Stimulated activated CD8-positive, alpha-beta memory T cell treated with anti-CD3 and anti-CD28 coated beads, Interleukin-2, amount 100 ng/mL, for 48 hours (primary cell): ENCODE data around the gene FIGNL1.

Experiments
- DNase-seq, 2 donors: peaks; one replicate each; pipeline ENCODE4 v3.0.0-alpha.2; 2020; ENCODE audit warnings: low read depth in 2 of 2

FIGNL1 gene, protein sequence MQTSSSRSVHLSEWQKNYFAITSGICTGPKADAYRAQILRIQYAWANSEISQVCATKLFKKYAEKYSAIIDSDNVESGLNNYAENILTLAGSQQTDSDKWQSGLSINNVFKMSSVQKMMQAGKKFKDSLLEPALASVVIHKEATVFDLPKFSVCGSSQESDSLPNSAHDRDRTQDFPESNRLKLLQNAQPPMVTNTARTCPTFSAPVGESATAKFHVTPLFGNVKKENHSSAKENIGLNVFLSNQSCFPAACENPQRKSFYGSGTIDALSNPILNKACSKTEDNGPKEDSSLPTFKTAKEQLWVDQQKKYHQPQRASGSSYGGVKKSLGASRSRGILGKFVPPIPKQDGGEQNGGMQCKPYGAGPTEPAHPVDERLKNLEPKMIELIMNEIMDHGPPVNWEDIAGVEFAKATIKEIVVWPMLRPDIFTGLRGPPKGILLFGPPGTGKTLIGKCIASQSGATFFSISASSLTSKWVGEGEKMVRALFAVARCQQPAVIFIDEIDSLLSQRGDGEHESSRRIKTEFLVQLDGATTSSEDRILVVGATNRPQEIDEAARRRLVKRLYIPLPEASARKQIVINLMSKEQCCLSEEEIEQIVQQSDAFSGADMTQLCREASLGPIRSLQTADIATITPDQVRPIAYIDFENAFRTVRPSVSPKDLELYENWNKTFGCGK

DNA sequence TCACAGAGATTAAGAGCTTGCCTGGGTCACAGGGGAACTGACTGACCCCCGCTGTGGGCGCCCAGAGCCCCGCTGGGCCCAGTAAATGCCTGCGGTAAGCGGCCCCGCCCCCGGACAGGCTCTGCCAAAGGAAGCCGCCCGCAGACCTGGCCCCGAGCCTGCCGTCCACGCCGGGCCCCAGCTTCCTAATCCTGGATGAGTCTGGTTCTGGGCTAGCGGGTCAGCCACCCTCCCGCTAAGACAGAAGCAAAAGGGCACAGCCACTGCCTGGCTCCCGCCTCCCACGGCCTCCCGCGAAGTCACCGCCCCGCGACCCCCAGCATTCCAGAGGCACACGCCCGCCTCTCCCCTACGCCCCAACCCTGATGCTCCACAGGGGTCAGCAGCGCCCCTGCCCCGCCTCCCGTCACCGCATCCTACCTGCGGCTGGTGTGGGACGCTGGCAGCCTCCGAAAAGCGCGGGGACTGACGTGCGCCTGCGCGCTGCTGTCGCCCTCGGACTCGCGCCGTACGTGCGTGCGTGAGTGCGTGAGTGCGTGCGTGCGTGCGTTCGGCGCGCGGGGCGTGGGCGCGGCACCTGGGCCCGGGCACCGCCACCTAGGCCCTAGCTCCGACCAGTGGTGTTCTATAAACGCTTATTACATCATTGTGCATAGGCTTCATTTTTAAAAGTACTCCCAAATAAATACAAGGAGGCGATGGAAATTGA is at the start of gene FIGNL1:
FIGNL1 (minus strand) TSS at position 470 of the 709 bp plus-strand sequence. CDS start 3,063 bp downstream, outside the sequence.
- DNase-seq, result peak; percentile 79 to 81

DNA sequence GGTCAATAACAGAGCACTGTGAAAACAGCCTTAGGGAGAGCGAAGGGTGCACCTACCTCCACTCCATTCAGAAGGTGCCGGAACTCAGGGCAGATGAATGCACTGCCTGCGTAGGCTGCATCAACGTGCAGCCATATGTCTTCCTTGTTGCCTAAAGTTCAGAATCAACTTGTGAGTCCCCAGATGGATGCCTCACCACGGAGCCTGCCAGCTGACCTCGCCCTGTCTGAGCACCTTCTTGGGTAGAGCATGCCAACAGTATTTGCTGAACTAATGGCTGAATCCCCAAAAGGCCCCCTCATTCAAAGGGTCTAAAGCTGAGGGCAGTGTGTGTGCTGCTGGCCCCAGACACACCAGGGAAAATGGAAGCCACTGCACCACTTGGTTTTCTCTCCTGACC is 48.9 kb upstream of the FIGNL1 start:
- no peak for DNase-seq

- DNase-seq, result no peak
These were observed 47.8 kb upstream of the FIGNL1 start for GRCh38 chr7:50497968-50498367.

DNA sequence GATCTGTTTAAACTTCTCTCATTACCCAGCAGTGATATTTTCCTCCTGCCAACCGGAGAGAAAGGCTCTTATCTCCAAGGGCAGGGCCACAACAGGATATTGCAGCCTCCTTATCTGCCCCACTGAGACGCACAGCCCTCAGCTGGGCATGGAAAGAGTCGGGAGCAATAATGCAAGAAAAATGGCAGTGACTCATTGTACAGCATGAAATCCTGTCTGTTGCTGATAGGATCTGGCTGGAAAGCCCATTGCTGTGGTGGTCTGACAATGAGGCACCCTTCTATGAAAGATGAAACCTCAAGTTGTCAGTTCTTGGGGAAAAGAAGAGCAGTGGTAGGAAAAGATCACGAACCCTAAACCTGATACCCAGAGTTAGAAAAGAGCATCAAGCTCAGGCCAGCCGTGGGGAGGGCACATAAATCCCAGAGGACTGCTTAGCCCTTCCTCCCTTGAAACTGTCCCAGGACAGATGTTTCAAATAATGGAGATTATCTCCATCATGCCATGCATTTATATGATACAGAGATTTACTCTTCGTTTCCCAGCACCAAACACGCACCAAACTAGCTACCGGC is 47.0 kb upstream of the FIGNL1 start:
- DNase-seq, result no peak

DNA sequence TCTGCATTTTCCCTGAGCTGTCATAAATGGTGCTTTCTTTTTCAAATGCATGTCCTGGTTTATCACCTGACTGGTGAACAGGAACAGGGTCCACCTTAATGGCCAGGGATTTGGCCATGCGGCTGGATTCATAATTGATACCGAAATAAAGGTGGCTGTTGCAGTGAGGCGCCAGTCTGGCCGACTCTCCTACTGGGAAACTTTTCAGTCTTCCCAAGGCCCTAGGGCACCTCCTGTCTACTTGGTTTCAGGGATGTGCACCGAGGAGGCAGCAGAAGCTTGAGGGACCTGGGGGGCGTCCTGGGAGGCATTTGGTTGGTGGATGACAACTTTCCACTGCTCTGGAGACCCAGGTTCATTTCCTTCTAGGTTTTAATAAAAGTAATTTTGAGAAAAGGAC is 46.4 kb upstream of the FIGNL1 start:
- DNase-seq, result no peak

DNA sequence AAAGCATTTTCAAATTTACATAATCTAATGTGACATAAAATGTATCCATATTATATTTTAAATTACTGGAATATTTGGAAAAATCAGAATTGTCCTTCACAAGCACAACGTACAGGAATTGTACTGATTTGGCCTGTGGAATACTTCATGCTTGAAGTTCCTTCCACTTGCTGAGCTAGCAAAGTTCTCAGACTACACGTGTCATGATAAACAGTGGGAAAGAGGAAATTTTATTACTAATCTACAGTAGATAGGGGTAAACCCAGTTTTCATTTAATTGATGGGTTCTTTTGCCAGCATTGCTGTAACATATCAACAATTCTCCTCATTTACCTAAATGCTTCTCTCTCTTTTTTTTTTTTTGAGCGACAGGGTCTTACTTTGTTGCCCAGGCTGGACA is 45.6 kb upstream of the FIGNL1 start:
- no peak for DNase-seq

DNA sequence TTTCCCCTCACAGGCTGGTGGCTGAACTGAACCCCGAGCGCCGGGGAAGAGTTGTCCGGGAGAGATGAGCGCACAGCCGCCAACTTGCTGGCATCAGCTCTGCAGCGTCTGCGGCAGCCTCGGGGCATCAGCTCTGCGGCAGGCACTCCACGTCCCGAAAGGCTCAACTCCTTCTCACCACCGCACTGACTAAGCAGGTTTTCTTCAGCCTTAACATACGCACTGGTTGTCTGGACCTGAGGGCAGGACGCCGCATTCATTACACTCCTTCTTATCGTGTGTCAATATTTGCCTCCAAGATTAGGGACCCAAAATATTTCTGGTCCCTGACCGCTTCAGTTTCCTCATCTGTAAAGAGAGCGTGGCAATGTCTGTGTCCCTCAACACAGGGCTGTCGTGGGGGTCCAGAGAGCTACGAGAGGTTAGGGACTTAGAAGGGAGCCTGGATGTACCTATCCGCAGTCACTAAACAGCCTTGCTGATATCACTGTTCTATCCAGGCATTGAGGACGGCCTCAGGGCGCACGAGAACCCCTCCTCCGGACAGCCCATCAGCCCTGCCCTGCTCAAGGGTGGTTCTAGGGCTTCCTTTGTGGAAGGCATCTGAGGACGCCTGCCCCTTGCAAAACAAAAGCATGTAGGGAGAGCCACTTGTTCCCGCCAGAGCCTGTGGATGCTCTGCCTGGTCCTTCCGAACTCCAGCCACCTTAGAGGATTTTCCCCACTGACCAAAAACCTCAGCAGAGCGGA is 42.8 kb upstream of the FIGNL1 start:
- no peak for DNase-seq

DNA sequence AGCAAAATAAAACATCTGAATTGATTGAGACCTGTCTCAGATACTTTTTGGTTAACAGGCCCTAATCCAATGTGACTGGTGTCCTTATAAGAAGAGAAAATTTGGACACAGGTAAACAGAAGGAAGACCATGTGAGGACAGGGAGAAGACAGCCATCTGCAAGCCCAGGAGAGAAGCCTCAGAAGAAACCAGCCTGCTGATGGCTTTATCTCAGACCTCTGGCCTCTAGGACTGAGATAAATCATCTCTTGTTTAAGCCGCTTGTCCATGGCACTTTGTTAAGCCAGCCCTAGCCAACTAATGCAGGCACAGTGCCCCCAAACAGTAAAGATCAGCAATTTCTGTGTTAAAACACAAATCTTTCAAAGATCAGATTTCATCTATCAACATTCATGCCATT is 41.8 kb upstream of the FIGNL1 start:
- no peak for DNase-seq

DNA sequence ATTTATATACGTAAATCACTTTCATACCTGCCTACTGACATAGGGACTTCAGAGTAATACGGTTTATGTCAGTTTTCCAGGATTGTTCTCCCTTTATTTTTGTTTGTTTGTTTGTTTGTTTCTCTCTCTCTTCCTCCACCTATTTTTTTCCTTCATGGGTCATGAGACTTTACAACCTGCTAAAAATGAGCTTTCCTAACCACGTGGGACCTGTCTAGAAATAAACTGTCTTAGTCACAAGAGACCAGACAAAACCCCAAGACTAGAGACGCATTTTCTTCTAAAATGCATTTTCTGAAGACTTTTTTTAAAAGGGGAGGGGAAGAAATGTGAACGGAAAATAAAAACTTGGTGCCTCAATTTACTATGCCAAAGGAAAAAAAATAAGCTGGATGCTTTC is 41.1 kb upstream of the FIGNL1 start:
- no peak for DNase-seq

DNA sequence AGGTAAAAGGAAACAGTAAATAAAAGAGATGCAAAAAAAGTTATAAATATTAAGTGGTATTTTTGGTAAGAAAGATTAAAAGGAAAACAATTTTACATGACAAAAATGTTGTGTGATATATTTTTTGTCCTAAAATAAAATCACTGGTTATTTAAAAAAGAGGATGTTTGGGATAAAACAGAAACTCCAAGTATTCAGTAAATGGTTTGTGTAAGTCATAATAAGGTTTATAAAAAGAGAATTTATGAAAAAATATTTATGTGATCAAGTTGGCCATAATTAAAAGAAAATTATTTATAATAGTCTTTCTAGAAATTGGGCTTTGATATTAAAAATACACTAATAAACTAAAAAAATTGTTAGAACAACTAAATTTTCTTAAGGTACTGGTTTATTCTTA is 38.2 kb upstream of the FIGNL1 start:
- no peak for DNase-seq

DNA sequence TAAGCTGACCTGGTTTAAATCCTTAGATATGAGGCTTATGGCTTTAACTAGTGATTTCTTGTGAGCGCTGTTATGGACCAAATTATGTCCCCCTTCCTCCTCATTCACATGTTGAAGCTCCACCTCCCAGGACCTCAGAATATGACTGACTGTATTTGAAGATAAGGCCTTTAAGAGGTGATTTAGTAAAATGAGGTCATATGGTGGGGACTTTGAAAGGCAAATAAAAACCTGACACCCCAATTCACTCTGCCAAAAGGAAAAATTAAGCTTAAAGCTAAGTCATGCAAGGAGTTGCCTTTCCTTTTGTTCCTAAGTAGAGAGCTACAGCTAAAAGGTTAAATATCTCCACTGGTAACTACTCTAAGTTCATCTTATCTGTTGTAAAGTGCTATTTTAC is 36.4 kb upstream of the FIGNL1 start:
- DNase-seq, result no peak

- no peak for DNase-seq
These were observed 31.7 kb upstream of the FIGNL1 start for GRCh38 chr7:50481867-50482266.

GRCh38 chr7:50480797-50481196 is 30.6 kb upstream of the FIGNL1 start:
- DNase-seq, result no peak

DNA sequence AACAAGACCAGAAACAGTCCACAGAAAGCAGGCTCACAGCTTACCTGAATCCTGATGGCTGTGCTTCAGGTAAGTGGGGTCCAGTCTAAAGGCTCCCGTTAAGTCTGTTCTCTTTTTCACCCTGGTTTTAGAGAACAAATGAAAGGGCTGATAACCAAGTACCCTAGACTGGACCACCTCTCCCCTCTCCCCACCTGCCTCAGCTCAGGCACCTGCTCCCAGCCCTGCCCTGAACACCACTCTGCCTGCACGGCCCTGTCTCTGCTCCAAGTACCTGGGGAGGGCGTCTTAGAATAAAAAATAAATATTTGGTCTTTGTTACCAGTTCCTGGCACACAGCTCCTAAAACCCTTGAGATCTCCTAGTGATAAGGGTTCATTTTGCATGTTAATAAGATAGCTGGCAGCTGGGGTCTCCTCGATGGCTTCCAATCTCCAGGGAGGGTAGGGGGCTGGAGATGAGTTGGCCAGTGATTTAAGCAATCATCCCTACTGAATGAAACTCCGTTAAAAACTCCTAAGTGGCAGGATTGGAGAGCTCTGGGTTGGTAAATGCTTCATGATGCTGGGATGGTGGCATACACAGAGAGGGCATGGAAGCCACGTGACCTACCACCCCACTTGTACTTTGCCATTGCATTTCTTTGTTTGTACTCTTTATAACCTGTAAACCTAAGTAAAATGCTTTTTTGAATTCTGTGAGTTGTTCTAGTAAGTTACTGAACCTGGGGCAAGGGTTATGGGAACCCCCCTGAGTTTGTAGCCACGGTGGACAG is 29.8 kb upstream of the FIGNL1 start:
- no peak for DNase-seq

DNA sequence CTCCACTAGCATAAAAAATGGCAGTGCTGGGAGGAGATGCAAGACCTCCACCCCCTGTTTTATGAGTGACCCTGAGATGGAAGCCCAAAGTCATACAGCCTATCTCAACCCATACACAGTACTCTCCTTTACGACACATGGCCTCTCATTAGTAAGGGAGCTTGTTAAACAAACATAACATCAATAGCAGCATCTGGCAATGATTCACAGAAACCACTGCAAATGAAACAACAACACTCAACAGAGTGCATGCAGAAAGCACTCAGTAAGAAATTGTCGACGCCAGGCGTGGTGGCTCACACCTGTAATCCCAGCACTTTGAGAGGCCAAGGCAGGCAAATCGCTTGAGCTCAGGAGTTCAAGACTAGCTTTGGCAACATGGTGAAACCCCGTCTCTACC is 27.5 kb upstream of the FIGNL1 start:
- no peak for DNase-seq

- no peak for DNase-seq
These were observed 26.9 kb upstream of the FIGNL1 start for GRCh38 chr7:50476953-50477625.

DNA sequence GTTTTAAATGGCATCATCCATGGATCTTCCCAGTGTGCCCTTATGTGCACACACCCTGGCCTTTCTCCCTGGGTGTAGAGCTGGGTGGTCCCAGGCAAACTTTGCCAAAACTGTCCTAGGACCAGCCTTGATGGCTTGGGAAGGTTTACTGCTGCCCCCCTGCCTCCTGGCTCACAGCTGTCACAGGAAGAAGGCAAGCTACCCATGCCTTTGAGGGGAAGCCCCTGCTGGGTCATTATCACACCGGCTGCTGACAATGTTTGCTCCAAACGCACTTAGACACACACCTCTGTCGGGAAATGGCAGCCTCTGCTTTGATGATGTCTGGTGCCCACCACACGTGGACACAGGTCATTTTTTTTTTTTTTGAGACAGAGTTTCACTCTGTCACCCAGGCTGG is 25.2 kb upstream of the FIGNL1 start:
- DNase-seq, result no peak

DNA sequence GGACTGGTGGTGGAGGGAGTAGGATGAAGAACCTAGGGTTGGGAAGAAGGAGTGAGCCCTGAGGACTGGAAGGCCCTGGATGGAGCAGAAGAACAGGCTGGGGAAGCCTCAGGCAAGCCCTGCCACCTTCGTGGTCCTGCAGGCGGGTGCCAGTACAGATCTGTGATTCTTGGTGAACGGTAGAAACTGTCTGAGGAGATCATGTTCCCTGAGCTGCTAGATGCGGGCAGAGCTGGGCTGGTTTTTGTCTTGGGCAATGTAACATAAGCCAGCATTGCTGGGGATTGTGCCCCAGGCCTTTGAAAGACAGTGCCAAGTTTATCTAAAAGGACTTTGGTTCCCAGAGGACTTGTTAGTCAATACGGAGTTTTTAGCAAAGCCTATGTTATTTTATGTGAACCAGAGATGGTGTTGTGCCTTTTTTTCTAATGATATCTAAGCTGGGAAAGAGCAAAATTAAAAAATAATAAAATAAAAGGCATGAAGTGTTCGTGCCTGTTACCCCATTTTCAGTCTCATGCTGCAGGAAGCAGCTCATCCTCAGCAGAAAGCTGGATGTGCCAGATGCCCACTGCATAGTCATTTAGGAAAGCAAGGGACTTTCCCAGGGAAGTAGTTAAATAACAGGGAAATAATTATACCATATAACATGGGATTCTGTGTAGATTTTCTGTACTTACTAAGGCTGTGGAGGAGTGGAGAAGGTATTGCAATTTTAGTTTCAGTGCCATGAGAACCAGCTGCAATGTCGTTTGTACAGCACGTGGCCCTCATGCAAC is 24.4 kb upstream of the FIGNL1 start:
- no peak for DNase-seq

- no peak for DNase-seq
These were observed 23.4 kb upstream of the FIGNL1 start for GRCh38 chr7:50473531-50473930.

- no peak for DNase-seq
These were observed 22.3 kb upstream of the FIGNL1 start for GRCh38 chr7:50472427-50472826.
